ENCODE measurements around the gene TAB2. TPM values are rescaled to one million over a fixed set of nuclear protein-coding genes. Genes with fewer than 3 reads are reported as not detected.

The TAB2 gene
- polyA plus RNA-seq, 2 of the 4 experiments (the other 2 are of a cell fraction), result 23.0 to 49.0 TPM

- CTCF ChIA-PET, result no interaction called here
- Histone ChIP-seq H3K27ac (no peak overlapping the region), H3K4me2 (no peak overlapping the region), H3K9me3 (no peaks in the 10 kb centered on the region), H3K4me3 (no peak overlapping the region), H3K4me1 (peaks cover 3% of the 10 kb centered on the region; the same call in 1 of the 3 replicates)
- no peak for FAIRE-seq
- TF ChIP-seq EP300 (IDR thresholded peaks at IDR 0.05) (no peak), RFX5 (IDR thresholded peaks at IDR 0.05) (no peak), FOXS1 (CRISPR knock-in tag; IDR thresholded peaks at IDR 0.05) (no peak), GATA3 (IDR thresholded peaks at IDR 0.05; ENCODE audit: borderline replicate concordance) (no peak)
- POLR2A ChIA-PET, result no interaction called here
- DNase-seq (ENCODE audit: low read depth in 1 of 2, low spot score in 1 of 2), result no peak
- WGBS (ENCODE audit: missing lambda C conversion rate), result 93% methylated on average over 29 of the region's 47 CpGs
- ATAC-seq, result no peak
Observed at GRCh38 chr6:149451376-149452036, 134.0 kb downstream of the TAB2 start.

- TF ChIP-seq SREBF2 (IDR thresholded peaks at IDR 0.05), result no peak
- no peak for TF ChIP-seq JUNB (IDR thresholded peaks at IDR 0.05)
- TF ChIP-seq CBX8 (IDR thresholded peaks at IDR 0.05), result no peak
- no peak for TF ChIP-seq HOXA7 (CRISPR knock-in tag; IDR thresholded peaks at IDR 0.05)
- TF ChIP-seq RAD21 (conservative IDR thresholded peaks at IDR 0.05 in 1 of 2, IDR thresholded peaks at IDR 0.05 in 1 of 2), result no peak
- no peak for TF ChIP-seq ZNF302 (CRISPR knock-in tag; IDR thresholded peaks at IDR 0.05)
- no peak for TF ChIP-seq CHD2 (IDR thresholded peaks at IDR 0.05; ENCODE audit: low read length, partially characterized antibody)
- TF ChIP-seq RFX5 (IDR thresholded peaks at IDR 0.05), result no peak
- no peak for TF ChIP-seq FOXS1 (CRISPR knock-in tag; IDR thresholded peaks at IDR 0.05)
- TF ChIP-seq, protein P1, sequence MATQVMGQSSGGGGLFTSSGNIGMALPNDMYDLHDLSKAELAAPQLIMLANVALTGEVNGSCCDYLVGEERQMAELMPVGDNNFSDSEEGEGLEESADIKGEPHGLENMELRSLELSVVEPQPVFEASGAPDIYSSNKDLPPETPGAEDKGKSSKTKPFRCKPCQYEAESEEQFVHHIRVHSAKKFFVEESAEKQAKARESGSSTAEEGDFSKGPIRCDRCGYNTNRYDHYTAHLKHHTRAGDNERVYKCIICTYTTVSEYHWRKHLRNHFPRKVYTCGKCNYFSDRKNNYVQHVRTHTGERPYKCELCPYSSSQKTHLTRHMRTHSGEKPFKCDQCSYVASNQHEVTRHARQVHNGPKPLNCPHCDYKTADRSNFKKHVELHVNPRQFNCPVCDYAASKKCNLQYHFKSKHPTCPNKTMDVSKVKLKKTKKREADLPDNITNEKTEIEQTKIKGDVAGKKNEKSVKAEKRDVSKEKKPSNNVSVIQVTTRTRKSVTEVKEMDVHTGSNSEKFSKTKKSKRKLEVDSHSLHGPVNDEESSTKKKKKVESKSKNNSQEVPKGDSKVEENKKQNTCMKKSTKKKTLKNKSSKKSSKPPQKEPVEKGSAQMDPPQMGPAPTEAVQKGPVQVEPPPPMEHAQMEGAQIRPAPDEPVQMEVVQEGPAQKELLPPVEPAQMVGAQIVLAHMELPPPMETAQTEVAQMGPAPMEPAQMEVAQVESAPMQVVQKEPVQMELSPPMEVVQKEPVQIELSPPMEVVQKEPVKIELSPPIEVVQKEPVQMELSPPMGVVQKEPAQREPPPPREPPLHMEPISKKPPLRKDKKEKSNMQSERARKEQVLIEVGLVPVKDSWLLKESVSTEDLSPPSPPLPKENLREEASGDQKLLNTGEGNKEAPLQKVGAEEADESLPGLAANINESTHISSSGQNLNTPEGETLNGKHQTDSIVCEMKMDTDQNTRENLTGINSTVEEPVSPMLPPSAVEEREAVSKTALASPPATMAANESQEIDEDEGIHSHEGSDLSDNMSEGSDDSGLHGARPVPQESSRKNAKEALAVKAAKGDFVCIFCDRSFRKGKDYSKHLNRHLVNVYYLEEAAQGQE (IDR thresholded peaks at IDR 0.05), result no peak
- TF ChIP-seq CEBPB (IDR thresholded peaks at IDR 0.05), result no peak
- no peak for TF ChIP-seq TP53 (CRISPR knock-in tag; IDR thresholded peaks at IDR 0.05)
- TF ChIP-seq GATA3 (IDR thresholded peaks at IDR 0.05; ENCODE audit: borderline replicate concordance), result no peak
- no peak for TF ChIP-seq MYC (IDR thresholded peaks at IDR 0.05; ENCODE audit: borderline replicate concordance, low read length)
- TF ChIP-seq NPAS2 (CRISPR knock-in tag; IDR thresholded peaks at IDR 0.05; ENCODE audit: borderline replicate concordance), result no peak
- TF ChIP-seq TFCP2L1 (CRISPR knock-in tag; IDR thresholded peaks at IDR 0.05), result no peak
- no peaks in the 10 kb centered on the region for H3K9me3 ChIP-seq
- CTCF ChIA-PET, result no interaction called here
- H3K27ac ChIP-seq, result no peak overlapping the region
- FAIRE-seq (no peak), ATAC-seq (no peak), DNase-seq (ENCODE audit: low read depth in 1 of 2, low spot score in 1 of 2) (no peak)
- peaks cover 3% of the 10 kb centered on the region; the same call in 1 of the 3 replicates for H3K4me1 ChIP-seq
- WGBS (ENCODE audit: missing lambda C conversion rate), result 84% methylated on average over 6 of the region's 13 CpGs
- H3K4me2 ChIP-seq, result no peak overlapping the region
- POLR2A ChIA-PET, result no interaction called here
- H3K4me3 ChIP-seq, result no peak overlapping the region
Observed at GRCh38 chr6:149452037-149452939, 134.8 kb downstream of the TAB2 start.
